PFSK-1 (cell line): ENCODE data around the gene DOCK4.

Experiments used
- FOXP2 ChIP-seq: optimal IDR thresholded peaks from 2 replicates; pipeline ENCODE3; 2011; ENCODE audit warnings: borderline replicate concordance, control low read depth, inconsistent platforms; ENCODE audit not compliant: insufficient read depth; ENCODE audit errors: extremely low read length, extremely low read depth
- POLR2AphosphoS5 ChIP-seq: IDR thresholded peaks from 2 replicates; pipeline ENCODE4 v1.6.1; 2012; ENCODE audit warnings: low read depth, mild to moderate bottlenecking, control low read depth, low read length, moderate library complexity
- REST ChIP-seq, 2 experiments: IDR thresholded peaks; 2 replicates each; pipeline versions ENCODE4 v1.6.1 to v1.8.0; 2011 to 2012; ENCODE audit warnings: low read depth in 2 of 2, low read length in 2 of 2, control low read depth in 1 of 2, inconsistent platforms in 1 of 2, mild to moderate bottlenecking in 1 of 2, moderate library complexity in 1 of 2; ENCODE audit not compliant: insufficient read depth in 1 of 2
- SIN3A ChIP-seq: IDR thresholded peaks from 2 replicates; pipeline ENCODE4 v1.6.1; 2012; ENCODE audit warnings: mild to moderate bottlenecking, low read length, moderate library complexity, borderline replicate concordance; ENCODE audit not compliant: insufficient read depth
- TAF1 ChIP-seq: IDR thresholded peaks from 2 replicates; pipeline ENCODE4 v1.6.1; 2012; ENCODE audit warnings: low read length, control low read depth, borderline replicate concordance; ENCODE audit not compliant: insufficient read depth

- no peak for TF ChIP-seq TAF1
- no peak for TF ChIP-seq SIN3A
- no peak for TF ChIP-seq REST (IDR thresholded peaks at IDR 0.05; ENCODE audit: insufficient read depth in 1 of 2, low read depth in 2 of 2, low read length in 2 of 2)
- no peak for TF ChIP-seq POLR2AphosphoS5
- no peak for TF ChIP-seq FOXP2
Observed at GRCh38 chr7:112031689-112032088, 174.5 kb downstream of the DOCK4 start.
